ENCODE results near the gene MEGF10. TPM values are rescaled to one million over a fixed set of nuclear protein-coding genes. Genes with fewer than 3 reads are reported as not detected.

MEGF10 gene
- total RNA-seq, 2 donors from 2014 or later, result not detected

DNA sequence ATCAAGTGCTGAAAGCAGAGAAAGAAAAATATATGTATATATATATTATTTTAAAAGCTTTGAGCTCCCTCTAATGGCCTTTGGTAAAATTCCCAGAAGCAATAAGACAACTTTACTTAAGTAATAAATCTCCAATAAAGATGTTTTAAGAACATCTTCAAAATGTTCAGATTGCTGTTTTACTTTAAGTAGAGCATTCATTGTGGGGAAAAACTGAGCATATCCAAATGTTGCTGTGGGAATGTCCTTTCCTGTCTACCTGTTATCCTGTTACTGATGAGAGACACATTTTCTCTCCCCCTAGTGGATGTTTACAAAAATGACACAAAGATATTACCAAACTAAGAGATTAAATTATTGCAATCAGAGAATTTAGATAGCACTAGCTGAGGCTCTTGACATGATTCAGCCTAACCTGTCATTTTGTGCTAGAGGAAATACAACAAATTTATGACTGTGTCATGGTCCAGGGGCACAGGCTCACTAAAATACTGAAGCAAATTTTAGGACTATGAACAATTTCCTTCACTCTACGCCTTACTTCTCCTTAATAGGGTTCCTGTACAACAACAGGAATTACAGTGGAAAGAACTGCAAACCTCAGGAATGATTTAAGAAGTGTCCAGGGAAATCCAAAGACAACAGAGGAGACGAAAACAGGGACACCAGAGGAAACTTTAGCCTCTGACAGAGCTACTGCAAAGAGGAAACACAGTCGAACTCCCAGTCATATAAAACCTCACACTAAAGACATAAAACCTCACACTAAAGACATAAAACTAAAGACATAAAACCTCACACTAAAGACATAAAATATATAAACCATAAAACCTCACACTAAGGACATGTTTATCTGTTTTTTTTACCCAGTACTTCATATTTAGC is 202.5 kb downstream of the MEGF10 start:
- ATAC-seq, result peak; percentile 71
- H3K27me3 Mint-ChIP-seq, result peaks cover 56% of the 10 kb centered on the region
- H3K4me1 Mint-ChIP-seq, result peaks cover 9% of the 10 kb centered on the region
- no peak overlapping the region for H3K4me3 Mint-ChIP-seq
- no peaks in the 10 kb centered on the region for H3K9me3 ChIP-seq (ENCODE audit: control insufficient read depth, low read length, poor library complexity, severe bottlenecking)
- H3K36me3 Mint-ChIP-seq (ENCODE audit: low read depth), result no peaks in the 10 kb centered on the region
- no peak overlapping the region for H3K27ac Mint-ChIP-seq
- no peak for DNase-seq

DNA sequence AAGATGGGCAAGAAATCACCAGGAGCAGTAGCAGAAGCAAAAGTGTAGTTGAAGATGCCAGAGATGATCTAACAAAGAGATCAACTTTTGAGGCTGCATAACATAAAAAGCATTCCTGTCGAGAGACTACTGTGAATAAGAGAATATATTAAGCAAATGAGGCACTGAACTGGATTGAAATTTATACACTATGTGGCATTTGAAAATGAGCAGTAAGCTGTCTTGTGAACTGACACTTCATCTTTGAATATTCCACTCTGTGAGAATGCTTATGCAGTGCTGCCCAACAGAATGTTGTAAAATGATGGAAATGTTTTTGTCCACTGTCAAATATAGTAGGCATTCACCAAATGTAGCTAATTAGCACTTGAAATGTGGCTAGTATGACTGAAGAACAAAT is 208.0 kb downstream of the MEGF10 start:
- no peaks in the 10 kb centered on the region for H3K9me3 ChIP-seq (ENCODE audit: control insufficient read depth, low read length, poor library complexity, severe bottlenecking)
- Mint-ChIP-seq H3K4me1 (peaks cover 11% of the 10 kb centered on the region), H3K27ac (no peak overlapping the region), H3K4me3 (no peak overlapping the region), H3K27me3 (peaks cover 36% of the 10 kb centered on the region), H3K36me3 (ENCODE audit: low read depth) (no peaks in the 10 kb centered on the region)
- ATAC-seq (no peak), DNase-seq (no peak)

DNA sequence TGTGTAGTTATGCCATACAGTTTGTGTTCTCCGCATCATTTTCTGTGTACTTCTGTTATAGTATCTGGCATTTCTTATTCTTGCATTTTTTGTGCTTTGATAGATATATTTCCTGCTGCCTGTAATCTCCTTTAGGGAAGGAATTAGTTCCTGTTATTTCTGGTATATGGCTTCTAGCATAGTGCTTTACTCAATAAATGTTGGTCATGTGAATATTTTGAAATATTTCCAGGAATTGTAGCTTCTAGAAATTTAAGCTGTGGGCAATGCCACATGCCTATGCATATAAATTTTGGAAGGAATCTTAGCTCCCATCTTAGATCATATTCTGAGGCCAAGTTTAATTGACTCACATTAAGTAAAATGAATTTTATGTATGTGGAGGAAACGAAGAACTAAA is 215.3 kb downstream of the MEGF10 start:
- Mint-ChIP-seq H3K4me1 (peaks cover 7% of the 10 kb centered on the region), H3K36me3 (ENCODE audit: low read depth) (no peaks in the 10 kb centered on the region), H3K27ac (no peak overlapping the region)

DNA sequence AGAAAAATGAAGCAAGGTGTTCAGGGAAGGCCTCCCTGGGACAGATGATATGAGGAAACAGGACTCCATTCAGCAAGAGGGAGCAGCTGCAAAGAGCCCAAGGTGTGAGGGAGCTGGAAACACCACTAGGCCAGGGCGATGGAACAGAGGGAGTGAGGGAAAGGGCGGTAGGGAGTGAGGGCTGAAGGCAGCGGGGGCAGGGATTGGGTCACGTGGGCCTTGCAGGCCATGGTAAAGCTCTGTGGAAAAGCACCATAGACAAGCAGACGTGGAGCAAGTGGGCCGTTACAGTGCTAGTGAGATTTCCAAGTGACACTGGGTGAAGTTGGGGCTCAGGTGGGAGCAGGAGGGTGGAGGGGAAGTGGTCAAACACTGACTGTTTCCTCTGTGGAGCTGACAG is 216.0 kb downstream of the MEGF10 start:
- no peak for ATAC-seq
- peaks cover 39% of the 10 kb centered on the region for H3K27me3 Mint-ChIP-seq
- H3K27ac Mint-ChIP-seq, result no peak overlapping the region
- no peak for DNase-seq
- no peak overlapping the region for H3K4me3 Mint-ChIP-seq
- no peaks in the 10 kb centered on the region for H3K9me3 ChIP-seq (ENCODE audit: control insufficient read depth, low read length, poor library complexity, severe bottlenecking)
- peaks cover 2% of the 10 kb centered on the region for H3K36me3 Mint-ChIP-seq (ENCODE audit: low read depth)
- peaks cover 7% of the 10 kb centered on the region for H3K4me1 Mint-ChIP-seq

More for the DNA sequence above, 215.3 kb downstream of the MEGF10 start:
- ATAC-seq (no peak), DNase-seq (no peak)
- Mint-ChIP-seq H3K4me3 (no peak overlapping the region), H3K27me3 (peaks cover 32% of the 10 kb centered on the region)
- no peaks in the 10 kb centered on the region for H3K9me3 ChIP-seq (ENCODE audit: control insufficient read depth, low read length, poor library complexity, severe bottlenecking)

DNA sequence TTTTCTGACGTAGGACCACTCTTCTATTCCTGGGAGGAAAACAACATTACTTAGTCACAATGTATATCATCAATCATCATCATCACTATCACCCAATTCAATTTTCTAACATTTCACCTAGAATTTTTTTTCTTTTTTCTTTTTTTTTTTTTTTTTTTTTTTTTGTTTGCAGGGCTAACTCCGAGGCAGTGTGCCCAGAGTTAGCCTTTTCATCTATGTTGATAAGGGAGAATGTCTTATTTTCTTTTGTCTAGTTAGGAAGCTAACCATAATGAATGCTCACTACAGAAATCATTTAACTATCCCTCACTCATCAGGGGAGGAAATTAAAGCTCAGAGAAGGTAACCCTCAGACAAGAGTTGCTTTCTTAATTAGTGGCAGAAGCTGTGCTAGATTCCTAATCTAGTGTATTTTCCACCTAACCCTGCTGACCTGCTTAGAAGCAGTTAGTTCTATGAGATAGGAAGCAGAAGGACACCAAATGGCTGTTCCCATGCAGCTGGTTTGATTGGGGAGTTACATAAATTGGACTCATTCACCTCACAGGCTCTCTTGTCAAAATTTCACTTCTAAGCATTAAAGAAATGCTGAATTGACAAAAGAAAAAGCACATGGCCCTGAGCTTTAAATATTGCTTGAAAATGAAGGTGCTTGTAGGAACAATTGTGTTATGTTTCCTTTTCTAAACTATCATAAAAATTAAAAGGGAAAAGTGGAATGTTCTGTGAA is 218.2 kb downstream of the MEGF10 start:
- no peak for ATAC-seq
- Mint-ChIP-seq H3K36me3 (ENCODE audit: low read depth) (peaks cover 2% of the 10 kb centered on the region), H3K4me1 (peaks cover 7% of the 10 kb centered on the region), H3K27ac (no peak overlapping the region), H3K4me3 (no peak overlapping the region), H3K27me3 (peaks cover 54% of the 10 kb centered on the region)
- DNase-seq, result no peak
- H3K9me3 ChIP-seq (ENCODE audit: control insufficient read depth, low read length, poor library complexity, severe bottlenecking), result no peaks in the 10 kb centered on the region

Other genes starting within 250 kb of the MEGF10 start
- 1 to 10 TPM; 5.2 to 5.6 TPM for gene C5orf63, start 217.3 kb upstream of the MEGF10 start, total RNA-seq
- gene PRRC1, start 226.8 kb downstream of the MEGF10 start, total RNA-seq, result 10 to 100 TPM; 38.5 to 41.2 TPM